Fibroblast of villous mesenchyme (primary cell): ENCODE results near the gene ERBB4. TPM values are rescaled to one million over a fixed set of nuclear protein-coding genes. Genes with fewer than 3 reads are reported as not detected.
"Not testable (repeated sequence)": the region's sequence is repeated elsewhere in the genome, so short reads cannot be mapped to it uniquely, and the experiment has no call there.

Experiments
- DNase-seq: peaks from one replicate; pipeline ENCODE4 v3.0.0-alpha.2; 2010; ENCODE audit warnings: low read depth
- H3K4me3 ChIP-seq: 2 replicates; pipeline ENCODE4 v1.5.1; 2011; ENCODE audit warnings: low read depth, mild to moderate bottlenecking, low read length
- CTCF ChIP-seq: IDR thresholded peaks from 2 replicates; pipeline ENCODE4 v1.5.1; 2012; ENCODE audit warnings: low read depth, mild to moderate bottlenecking, low read length; ENCODE audit not compliant: insufficient read depth
- total RNA-seq: library from RNA; depleted of rRNA; stranded (reverse); fragments of >200 nt; gene quantifications from 2 replicates; pipeline ENCODE4 v1.2.3, GENCODE V29; 2012

Gene ERBB4
- total RNA-seq, 1 donor, result under 0.01 TPM

DNA sequence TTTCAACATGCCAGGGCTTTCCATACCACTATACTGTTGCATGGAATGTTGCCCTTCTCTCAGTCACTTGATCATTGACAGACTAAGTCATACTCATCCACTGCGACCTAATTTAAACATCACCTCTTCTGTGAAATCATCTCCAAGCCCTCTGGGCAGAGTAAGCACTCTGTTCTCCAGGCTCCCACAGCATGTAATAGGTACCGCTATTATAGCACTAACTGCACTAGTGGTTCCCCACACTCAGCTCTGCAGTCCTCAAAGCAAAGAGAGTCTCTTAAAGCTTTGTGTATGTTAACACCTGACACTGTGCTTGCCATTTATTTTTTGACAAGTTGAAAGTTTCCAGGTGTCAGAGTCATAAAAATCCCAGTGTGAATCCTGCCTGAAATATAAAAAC lies 947.2 kb downstream of the ERBB4 start:
- no peak for TF ChIP-seq CTCF
- no peak for DNase-seq
- no peak overlapping the region for H3K4me3 ChIP-seq

DNA sequence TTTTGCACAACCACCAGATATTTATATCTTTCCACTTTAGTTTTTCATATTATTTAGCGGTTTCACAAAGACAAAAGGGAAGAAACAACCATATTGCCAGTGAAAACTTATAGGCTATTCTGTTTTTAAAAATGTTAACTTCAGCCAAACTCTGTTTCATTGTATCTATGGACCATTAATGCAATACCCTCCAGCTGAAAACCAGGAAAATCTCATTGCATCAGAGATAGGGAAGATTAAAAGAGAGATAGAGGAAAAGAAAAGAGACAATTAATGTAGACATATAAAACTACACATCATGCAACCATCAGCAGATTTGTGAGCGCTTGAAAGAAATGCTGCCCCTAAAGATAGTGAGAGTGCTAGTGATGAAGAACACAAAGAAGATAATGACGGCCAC lies 970.2 kb downstream of the ERBB4 start:
- no peak for TF ChIP-seq CTCF
- DNase-seq, result no peak
- no peak overlapping the region for H3K4me3 ChIP-seq

DNA sequence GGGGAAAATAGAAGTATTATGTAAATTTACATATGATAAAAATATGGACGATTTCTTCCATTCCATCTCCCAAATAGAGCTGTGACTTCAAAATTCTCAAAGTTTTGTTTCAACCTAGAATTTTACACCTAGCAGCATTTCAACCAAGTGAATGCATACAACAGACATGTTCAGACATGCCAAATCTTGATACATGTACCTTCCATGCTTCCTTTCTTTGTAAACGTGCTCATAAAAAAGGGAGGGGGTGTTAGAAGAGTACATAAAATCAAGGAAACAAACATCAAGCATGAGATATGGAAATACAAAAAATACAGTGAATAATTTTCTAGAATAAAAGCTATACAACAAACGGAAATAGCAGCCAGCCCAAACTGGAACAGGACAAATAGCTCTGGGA lies 974.2 kb downstream of the ERBB4 start:
- no peak for DNase-seq
- no peak overlapping the region for H3K4me3 ChIP-seq
- no peak for TF ChIP-seq CTCF

DNA sequence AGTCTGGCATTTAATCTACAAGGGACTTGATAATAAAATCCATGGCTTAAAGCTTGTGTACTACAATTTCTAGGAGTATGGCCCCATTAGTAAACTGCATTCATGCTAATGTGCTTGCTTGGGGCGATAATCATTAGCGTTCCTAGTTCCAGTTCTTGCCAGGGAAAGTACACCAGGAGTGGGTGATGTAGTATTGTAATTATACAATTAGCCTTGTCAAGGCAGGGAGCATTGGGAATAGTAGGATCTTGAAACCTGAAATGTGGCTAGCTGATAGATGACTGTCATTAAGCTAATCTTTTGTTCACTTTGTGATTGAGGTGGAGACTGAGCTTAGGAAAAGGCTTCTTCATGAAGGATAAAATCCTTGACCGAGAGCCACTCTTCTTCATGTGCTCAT lies 993.0 kb downstream of the ERBB4 start:
- DNase-seq, result no peak
- no peak overlapping the region for H3K4me3 ChIP-seq
- no peak for TF ChIP-seq CTCF

DNA sequence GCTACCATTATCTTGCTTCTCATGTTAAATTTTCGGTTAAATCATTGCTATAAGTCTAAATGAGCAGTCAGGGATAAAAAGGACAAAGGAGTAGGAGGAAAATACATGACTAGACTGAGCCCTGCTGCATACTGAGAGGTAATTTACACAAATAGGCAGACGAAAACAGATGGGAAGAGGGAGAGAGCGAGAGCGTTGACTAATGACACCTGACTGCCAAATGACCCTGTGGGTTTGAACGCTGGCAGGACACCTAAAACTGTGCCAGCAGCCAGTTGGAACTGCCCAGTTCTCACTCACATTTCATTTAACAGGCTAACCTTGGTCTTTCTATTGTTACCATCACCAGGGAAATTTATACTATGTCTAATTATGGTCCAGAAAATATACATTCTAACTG lies 1004.0 kb downstream of the ERBB4 start:
- no peak for TF ChIP-seq CTCF
- DNase-seq, result no peak
- H3K4me3 ChIP-seq, result no peak overlapping the region

DNA sequence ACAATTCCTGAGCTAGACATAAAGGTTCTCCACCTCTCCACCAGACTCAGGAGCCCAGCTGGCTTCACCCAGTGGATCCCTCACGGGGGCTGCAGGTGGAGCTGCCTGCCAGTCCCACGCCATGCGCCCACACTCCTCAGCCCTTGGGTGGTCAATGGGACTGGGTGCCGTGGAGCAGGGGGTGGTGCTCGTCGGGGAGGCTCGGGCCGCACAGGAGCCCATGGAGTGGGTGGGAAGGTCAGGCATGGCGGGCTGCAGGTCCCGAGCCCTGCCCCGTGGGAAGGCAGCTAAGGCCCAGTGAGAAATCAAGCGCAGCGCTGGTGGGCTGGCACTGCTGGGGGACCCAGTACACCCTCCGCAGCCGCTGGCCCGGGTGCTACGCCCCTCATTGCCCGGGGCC lies 1014.4 kb downstream of the ERBB4 start:
- H3K4me3 ChIP-seq, DNase-seq: not testable (repeated sequence)

DNA sequence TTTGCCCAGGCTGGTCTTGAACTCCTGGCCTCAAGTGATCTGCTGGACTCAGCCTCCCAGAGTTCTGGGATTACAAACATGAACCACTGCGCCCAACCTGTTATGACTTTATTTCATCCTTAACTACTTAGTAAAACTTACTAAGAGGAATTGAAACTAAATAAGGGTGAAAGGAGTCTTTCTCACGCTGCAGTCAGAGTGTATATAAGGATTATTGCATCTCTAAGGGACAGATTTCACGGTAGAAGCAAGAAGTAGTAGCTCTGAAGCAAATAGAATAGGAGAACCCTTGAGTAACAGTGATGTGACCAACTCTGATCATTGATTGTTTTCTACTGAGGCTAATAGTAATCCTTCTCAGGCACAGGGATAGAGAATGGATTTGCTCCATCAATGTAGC lies 1022.1 kb downstream of the ERBB4 start:
- no peak overlapping the region for H3K4me3 ChIP-seq
- DNase-seq, result no peak
- no peak for TF ChIP-seq CTCF

GRCh38 chr2:211514049-211514448 lies 1024.6 kb downstream of the ERBB4 start:
- TF ChIP-seq CTCF, result no peak
- no peak overlapping the region for H3K4me3 ChIP-seq
- no peak for DNase-seq
